ENCODE data around the gene TSPYL4.

DNA sequence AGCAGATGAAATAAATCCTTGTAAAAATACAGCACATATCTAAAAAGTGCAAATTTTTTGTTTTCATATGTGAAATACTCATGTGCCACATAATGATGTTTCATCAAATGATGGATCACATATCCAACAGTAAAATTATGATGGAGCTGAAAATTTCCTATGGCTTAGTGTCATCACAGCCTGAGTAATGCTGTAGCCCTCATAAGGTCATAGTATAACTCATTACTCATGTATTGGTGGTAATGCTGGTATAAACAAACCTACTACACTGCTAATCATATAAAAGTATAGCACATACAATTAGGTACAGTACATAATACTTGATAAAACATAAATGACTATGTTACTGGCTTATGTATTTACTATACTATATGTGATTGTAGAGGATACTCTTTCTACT, 12.9 kb upstream of the TSPYL4 start:
- TF ChIP-seq POLR2A (IDR thresholded peaks at IDR 0.05; ENCODE audit: low read depth, low read length) (no peak), POLR2AphosphoS5 (IDR thresholded peaks at IDR 0.05; ENCODE audit: low read depth, low read length) (no peak), TAF1 (IDR thresholded peaks at IDR 0.05; ENCODE audit: low read depth, low read length) (no peak), SPI1 (IDR thresholded peaks at IDR 0.05; ENCODE audit: low read depth, low read length) (no peak), POU2F2 (IDR thresholded peaks at IDR 0.05; ENCODE audit: low read depth, low read length) (no peak)
